Urinary bladder (tissue), 4 donors: ENCODE results near the gene FAM13C. TPM values are rescaled to one million over a fixed set of nuclear protein-coding genes. Genes with fewer than 3 reads are reported as not detected.
"Not testable (repeated sequence)": the region's sequence is repeated elsewhere in the genome, so short reads cannot be mapped to it uniquely, and the experiment has no call there.

Experiments used
- DNase-seq: peaks from one replicate; pipeline ENCODE4 v3.0.0-alpha.2; 2015; ENCODE audit errors: extremely low spot score
- H3K27ac ChIP-seq: one replicate; pipeline ENCODE4 v1.5.1; 2013; ENCODE audit warnings: low read depth, mild to moderate bottlenecking, moderate library complexity
- H3K36me3 ChIP-seq: one replicate; pipeline ENCODE4 v1.6.1; 2013; ENCODE audit warnings: mild to moderate bottlenecking, moderate library complexity; ENCODE audit not compliant: insufficient read depth
- H3K4me1 ChIP-seq: one replicate; pipeline ENCODE4 v1.6.1; 2013; ENCODE audit warnings: mild to moderate bottlenecking, moderate library complexity; ENCODE audit not compliant: insufficient read depth
- H3K4me3 ChIP-seq: one replicate; pipeline ENCODE4 v1.5.1; 2013; ENCODE audit warnings: low read depth, low read length
- WGBS: extraction: QIAGEN DNeasy Blood & Tissue Kit; methylation state at CpG from one replicate; pipeline ENCODE4 v1.1.7; 2013; 5-methylcytosine and 5-hydroxymethylcytosine counted together
- polyA plus RNA-seq: library from polyadenylated mRNA; stranded (reverse); fragments of 200-250 nt; gene quantifications from one replicate; pipeline ENCODE4 v1.2.3, GENCODE V29; 2013
- total RNA-seq: library from RNA; depleted of rRNA; stranded (reverse); fragments of >200 nt; gene quantifications from one replicate; pipeline ENCODE4 v1.2.3, GENCODE V29; 2014
- donor health status: healthy with polysubstance abuse.
- donor health status: healthy.

Gene FAM13C
- total and polyA plus RNA-seq, 2 donors, result 5.9 to 34.5 TPM

GRCh38 chr10:59242057-59242456, 120.3 kb downstream of the FAM13C start:
- Histone ChIP-seq H3K4me3 (no peak overlapping the region), H3K36me3 (no peaks in the 10 kb centered on the region), H3K4me1 (no peaks in the 10 kb centered on the region), H3K27ac (no peak overlapping the region)
- 90% methylated on average over 1 of the region's 1 CpG for WGBS
- no peak for DNase-seq

GRCh38 chr10:59240582-59241183, 121.7 kb downstream of the FAM13C start:
- Histone ChIP-seq H3K4me3 (no peak overlapping the region), H3K27ac (no peak overlapping the region), H3K4me1 (no peaks in the 10 kb centered on the region), H3K36me3 (no peaks in the 10 kb centered on the region)
- WGBS, result 34% methylated on average over 2 of the region's 2 CpGs
- DNase-seq, result no peak

- DNase-seq, H3K27ac ChIP-seq, H3K4me3 ChIP-seq, H3K4me1 ChIP-seq, H3K36me3 ChIP-seq: not testable (repeated sequence)
- 76% methylated on average over 2 of the region's 2 CpGs for WGBS
These were observed 123.2 kb downstream of the FAM13C start for GRCh38 chr10:59239108-59239507.

GRCh38 chr10:59237775-59238174, 124.6 kb downstream of the FAM13C start:
- DNase-seq, result no peak
- H3K4me3 ChIP-seq, result no peak overlapping the region
- H3K36me3 ChIP-seq, result no peaks in the 10 kb centered on the region
- H3K27ac ChIP-seq, result no peak overlapping the region
- no peaks in the 10 kb centered on the region for H3K4me1 ChIP-seq

- Histone ChIP-seq H3K36me3 (no peaks in the 10 kb centered on the region), H3K4me3 (no peak overlapping the region), H3K4me1 (no peaks in the 10 kb centered on the region), H3K27ac (no peak overlapping the region)
- 86% methylated on average over 4 of the region's 4 CpGs for WGBS
- DNase-seq, result no peak
These were observed 126.2 kb downstream of the FAM13C start for GRCh38 chr10:59236064-59236697.

- Histone ChIP-seq H3K27ac (no peak overlapping the region), H3K4me3 (no peak overlapping the region), H3K4me1 (no peaks in the 10 kb centered on the region), H3K36me3 (no peaks in the 10 kb centered on the region)
- DNase-seq, result no peak
These were observed 127.4 kb downstream of the FAM13C start for GRCh38 chr10:59234816-59235429.

GRCh38 chr10:59234194-59234593, 128.2 kb downstream of the FAM13C start:
- no peak overlapping the region for H3K27ac ChIP-seq
- no peak overlapping the region for H3K4me3 ChIP-seq
- H3K36me3 ChIP-seq, result no peaks in the 10 kb centered on the region
- no peaks in the 10 kb centered on the region for H3K4me1 ChIP-seq
- no peak for DNase-seq
- WGBS, result 75% methylated on average over 3 of the region's 3 CpGs

GRCh38 chr10:59229441-59229840, 132.9 kb downstream of the FAM13C start:
- Histone ChIP-seq H3K27ac (no peak overlapping the region), H3K36me3 (no peaks in the 10 kb centered on the region), H3K4me1 (no peaks in the 10 kb centered on the region), H3K4me3 (no peak overlapping the region)
- 94% methylated on average over 4 of the region's 4 CpGs for WGBS
- DNase-seq, result no peak

GRCh38 chr10:59227136-59227673, 135.1 kb downstream of the FAM13C start:
- no peaks in the 10 kb centered on the region for H3K36me3 ChIP-seq
- 91% methylated on average over 3 of the region's 3 CpGs for WGBS
- no peak overlapping the region for H3K27ac ChIP-seq
- no peak overlapping the region for H3K4me3 ChIP-seq
- no peaks in the 10 kb centered on the region for H3K4me1 ChIP-seq
- no peak for DNase-seq

- no peak for DNase-seq
- no peak overlapping the region for H3K27ac ChIP-seq
- no peaks in the 10 kb centered on the region for H3K4me1 ChIP-seq
- H3K4me3 ChIP-seq, result no peak overlapping the region
- no peaks in the 10 kb centered on the region for H3K36me3 ChIP-seq
These were observed 137.1 kb downstream of the FAM13C start for GRCh38 chr10:59225211-59225610.

GRCh38 chr10:59223597-59223996, 138.8 kb downstream of the FAM13C start:
- not testable (repeated sequence) for H3K4me3 ChIP-seq, H3K36me3 ChIP-seq, H3K27ac ChIP-seq, H3K4me1 ChIP-seq, DNase-seq
- 92% methylated on average over 2 of the region's 2 CpGs for WGBS

- no peak overlapping the region for H3K4me3 ChIP-seq
- H3K36me3 ChIP-seq, result no peaks in the 10 kb centered on the region
- no peaks in the 10 kb centered on the region for H3K4me1 ChIP-seq
- no peak for DNase-seq
- H3K27ac ChIP-seq, result no peak overlapping the region
These were observed 139.6 kb downstream of the FAM13C start for GRCh38 chr10:59222788-59223187.

GRCh38 chr10:59216178-59216869, 146.0 kb downstream of the FAM13C start:
- H3K36me3 ChIP-seq, result no peaks in the 10 kb centered on the region
- no peak overlapping the region for H3K4me3 ChIP-seq
- no peaks in the 10 kb centered on the region for H3K4me1 ChIP-seq
- DNase-seq, result no peak
- H3K27ac ChIP-seq, result no peak overlapping the region
- 62% methylated on average over 4 of the region's 4 CpGs for WGBS

GRCh38 chr10:59214160-59214559, 148.2 kb downstream of the FAM13C start:
- DNase-seq, result no peak
- Histone ChIP-seq H3K4me1 (no peaks in the 10 kb centered on the region), H3K4me3 (no peak overlapping the region), H3K36me3 (no peaks in the 10 kb centered on the region), H3K27ac (no peak overlapping the region)
- WGBS, result 96% methylated on average over 1 of the region's 1 CpG
